Spleen (tissue), 7 donors: ENCODE measurements around the gene APOBEC3A.

Experiments used
- POLR2A ChIP-seq, 3 donors: fragments of 450-650 bp; IDR thresholded peaks; one replicate each; pipeline ENCODE4 v1.5.1; 2017; ENCODE audit warnings: antibody characterized with exemption in 3 of 3, mild to moderate bottlenecking in 1 of 3
- POLR2AphosphoS5 ChIP-seq, 3 donors: sonication (generic); formaldehyde crosslinking; IDR thresholded peaks; one replicate each; pipeline ENCODE4 v1.5.1; 2017; ENCODE audit warnings: antibody characterized with exemption in 3 of 3
- TF ChIP-seq, protein P1 (sequence below), 11 experiments: fragments of 200-600 bp in 7 of 11; fragments of 450-650 bp in 4 of 11; sonication (generic) in 4 of 11; IDR thresholded peaks in 8 of 11; conservative IDR thresholded peaks in 3 of 11; 1 replicate in 7 of 11; 2 replicates in 4 of 11; pipeline versions ENCODE4 v1.4.0 to v1.8.0; 2016 to 2021; ENCODE audit warnings: antibody characterized with exemption in 11 of 11, inconsistent platforms in 4 of 11, mild to moderate bottlenecking in 1 of 11
- donor health status: DM: no; HTN: no; CAD: no; lungs with moderate emphysema.
- donor health status: DM: no; HTN: no; CAD: no.
- donor health status: DM: no; HTN: no; CAD: no.

DNA sequence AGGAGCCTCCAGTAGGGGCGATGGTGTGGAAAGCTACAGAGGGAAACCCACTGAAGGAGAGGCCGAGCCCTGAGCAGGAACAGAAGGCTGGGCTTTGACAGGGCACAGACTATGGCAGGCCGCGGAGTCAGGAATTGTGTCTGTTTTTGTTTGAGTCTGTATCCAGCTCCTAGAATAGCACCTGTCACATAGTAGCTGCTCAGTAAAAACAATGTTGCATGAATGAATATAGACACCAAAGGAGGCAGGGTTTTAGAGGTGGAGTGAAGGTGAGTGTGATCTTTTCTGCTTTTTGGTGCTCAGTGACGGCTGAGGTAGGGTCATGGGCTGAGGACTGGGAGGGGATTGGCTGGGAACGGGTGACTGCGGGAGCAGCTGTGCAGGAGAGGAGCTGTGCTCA lies 18.5 kb upstream of the APOBEC3A start:
- TF ChIP-seq, protein P1, sequence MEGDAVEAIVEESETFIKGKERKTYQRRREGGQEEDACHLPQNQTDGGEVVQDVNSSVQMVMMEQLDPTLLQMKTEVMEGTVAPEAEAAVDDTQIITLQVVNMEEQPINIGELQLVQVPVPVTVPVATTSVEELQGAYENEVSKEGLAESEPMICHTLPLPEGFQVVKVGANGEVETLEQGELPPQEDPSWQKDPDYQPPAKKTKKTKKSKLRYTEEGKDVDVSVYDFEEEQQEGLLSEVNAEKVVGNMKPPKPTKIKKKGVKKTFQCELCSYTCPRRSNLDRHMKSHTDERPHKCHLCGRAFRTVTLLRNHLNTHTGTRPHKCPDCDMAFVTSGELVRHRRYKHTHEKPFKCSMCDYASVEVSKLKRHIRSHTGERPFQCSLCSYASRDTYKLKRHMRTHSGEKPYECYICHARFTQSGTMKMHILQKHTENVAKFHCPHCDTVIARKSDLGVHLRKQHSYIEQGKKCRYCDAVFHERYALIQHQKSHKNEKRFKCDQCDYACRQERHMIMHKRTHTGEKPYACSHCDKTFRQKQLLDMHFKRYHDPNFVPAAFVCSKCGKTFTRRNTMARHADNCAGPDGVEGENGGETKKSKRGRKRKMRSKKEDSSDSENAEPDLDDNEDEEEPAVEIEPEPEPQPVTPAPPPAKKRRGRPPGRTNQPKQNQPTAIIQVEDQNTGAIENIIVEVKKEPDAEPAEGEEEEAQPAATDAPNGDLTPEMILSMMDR (IDR thresholded peaks at IDR 0.05 in 8 of 11, conservative IDR thresholded peaks at IDR 0.05 in 3 of 11) = no peak
- no peak for TF ChIP-seq POLR2A (IDR thresholded peaks at IDR 0.05)
- no peak for TF ChIP-seq POLR2AphosphoS5 (IDR thresholded peaks at IDR 0.05)
